SK-N-SH treated with all-trans-retinoic acid at 6 μM for 48 hours (cell line): Measurements from ENCODE around the gene GEN1.

Experiments used
- ATAC-seq: fragments of 200-7000 bp; cut with Tn5 transposase; 3 replicates; pipeline ENCODE4 v1.9.1; 2020; ENCODE audit warnings: mild to moderate bottlenecking, moderate library complexity
- ARNTL ChIP-seq: fragments of 450-650 bp; formaldehyde crosslinking; IDR thresholded peaks from 2 replicates; pipeline ENCODE4 v1.5.0; 2020; ENCODE audit warnings: low read depth, mild to moderate bottlenecking, moderate library complexity, borderline replicate concordance
- CSDC2 ChIP-seq: fragments of 250-450 bp; sonication (Bioruptor Pico); IDR thresholded peaks from 2 replicates; pipeline ENCODE4 v1.5.0; 2020; ENCODE audit warnings: mild to moderate bottlenecking, moderate library complexity
- CSRNP3 ChIP-seq: fragments of 250-450 bp; sonication (Bioruptor Pico); IDR thresholded peaks from 2 replicates; pipeline ENCODE4 v1.5.1; 2021; ENCODE audit warnings: mild to moderate bottlenecking, moderate library complexity
- ESRRG ChIP-seq: fragments of 250-450 bp; sonication (Bioruptor Pico); IDR thresholded peaks from 2 replicates; pipeline ENCODE4 v1.6.1; 2021; ENCODE audit warnings: mild to moderate bottlenecking
- GLIS3 ChIP-seq: fragments of 250-450 bp; sonication (Bioruptor Pico); IDR thresholded peaks from 2 replicates; pipeline ENCODE4 v1.5.0; 2020; ENCODE audit warnings: mild to moderate bottlenecking, moderate library complexity
- ISL1 ChIP-seq: fragments of 250-450 bp; sonication (Bioruptor Pico); IDR thresholded peaks from 2 replicates; pipeline ENCODE4 v2.1.2; 2022; ENCODE audit warnings: mild to moderate bottlenecking, moderate library complexity
- OSR1 ChIP-seq: fragments of 250-450 bp; sonication (Bioruptor Pico); IDR thresholded peaks from 2 replicates; pipeline ENCODE4 v1.8.0; 2022; ENCODE audit warnings: moderate library complexity, mild to moderate bottlenecking, inconsistent platforms
- PATZ1 ChIP-seq: fragments of 250-450 bp; sonication (Bioruptor Pico); IDR thresholded peaks from 2 replicates; pipeline ENCODE4 v1.8.0; 2020; ENCODE audit warnings: mild to moderate bottlenecking, moderate library complexity, borderline replicate concordance
- POU6F1 ChIP-seq: fragments of 250-450 bp; sonication (Bioruptor Pico); IDR thresholded peaks from 2 replicates; pipeline ENCODE4 v1.8.0; 2021; ENCODE audit warnings: low read depth, mild to moderate bottlenecking, moderate library complexity, borderline replicate concordance
- RARB ChIP-seq: fragments of 250-450 bp; sonication (Bioruptor Pico); IDR thresholded peaks from 2 replicates; pipeline ENCODE4 v1.8.0; 2021; ENCODE audit warnings: mild to moderate bottlenecking, moderate library complexity
- SNAI2 ChIP-seq: fragments of 250-450 bp; sonication (Bioruptor Pico); IDR thresholded peaks from 2 replicates; pipeline ENCODE4 v1.5.0; 2020; ENCODE audit warnings: mild to moderate bottlenecking, moderate library complexity
- TCF4 ChIP-seq: fragments of 250-450 bp; sonication (Bioruptor Pico); IDR thresholded peaks from 2 replicates; pipeline ENCODE4 v1.8.0; 2021; ENCODE audit warnings: mild to moderate bottlenecking, moderate library complexity, borderline replicate concordance
- TOX ChIP-seq: fragments of 250-450 bp; sonication (Bioruptor Pico); IDR thresholded peaks from 2 replicates; pipeline ENCODE4 v1.8.0; 2021; ENCODE audit warnings: mild to moderate bottlenecking, moderate library complexity, borderline replicate concordance
- TSHZ2 ChIP-seq: fragments of 250-450 bp; sonication (Bioruptor Pico); IDR thresholded peaks from 2 replicates; pipeline ENCODE4 v1.5.0; 2020; ENCODE audit warnings: mild to moderate bottlenecking, moderate library complexity
- ZC3H10 ChIP-seq: fragments of 250-450 bp; sonication (Bioruptor Pico); IDR thresholded peaks from 2 replicates; pipeline ENCODE4 v1.5.1; 2021; ENCODE audit warnings: mild to moderate bottlenecking, moderate library complexity
- ZFP3 ChIP-seq: fragments of 250-450 bp; sonication (Bioruptor Pico); IDR thresholded peaks from 2 replicates; pipeline ENCODE4 v1.5.0; 2020; ENCODE audit warnings: mild to moderate bottlenecking, moderate library complexity
- ZFP30 ChIP-seq: fragments of 450-650 bp; formaldehyde crosslinking; IDR thresholded peaks from 2 replicates; pipeline ENCODE4 v1.5.0; 2022; ENCODE audit warnings: mild to moderate bottlenecking, moderate library complexity
- ZNF565 ChIP-seq: fragments of 450-650 bp; formaldehyde crosslinking; conservative IDR thresholded peaks from 2 replicates; pipeline ENCODE4 v1.5.0; 2020; ENCODE audit warnings: low read depth, mild to moderate bottlenecking, moderate library complexity
- ZNF70 ChIP-seq: fragments of 450-650 bp; formaldehyde crosslinking; IDR thresholded peaks from 2 replicates; pipeline ENCODE4 v1.5.0; 2020; ENCODE audit warnings: mild to moderate bottlenecking, moderate library complexity
- ZNF8 ChIP-seq: fragments of 450-650 bp; formaldehyde crosslinking; IDR thresholded peaks from 2 replicates; pipeline ENCODE4 v1.5.0; 2020; ENCODE audit warnings: mild to moderate bottlenecking, moderate library complexity

GEN1 gene

GRCh38 chr2:17756668-17757067 lies 2.7 kb downstream of the GEN1 start:
- ATAC-seq: no peak
- TF ChIP-seq TOX (CRISPR knock-in tag) (no peak), SNAI2 (CRISPR knock-in tag) (no peak), TCF4 (CRISPR knock-in tag) (no peak), ZNF8 (no peak), GLIS3 (no peak), POU6F1 (CRISPR knock-in tag) (no peak), ISL1 (CRISPR knock-in tag) (no peak), CSRNP3 (CRISPR knock-in tag) (no peak), OSR1 (CRISPR knock-in tag) (no peak), ZNF70 (CRISPR knock-in tag) (no peak), ZNF565 (CRISPR knock-in tag) (no peak), CSDC2 (no peak), ZFP3 (CRISPR knock-in tag) (no peak), PATZ1 (CRISPR knock-in tag) (no peak), TSHZ2 (CRISPR knock-in tag) (no peak)

- TF ChIP-seq ZFP30 (no peak), TOX (CRISPR knock-in tag) (no peak), ZC3H10 (CRISPR knock-in tag) (no peak), ZNF565 (CRISPR knock-in tag) (no peak), ISL1 (CRISPR knock-in tag) (no peak), TCF4 (CRISPR knock-in tag) (no peak), ZNF70 (CRISPR knock-in tag) (no peak), RARB (no peak), ZFP3 (CRISPR knock-in tag) (no peak), ZNF8 (no peak), CSDC2 (no peak), POU6F1 (CRISPR knock-in tag) (no peak), ESRRG (CRISPR knock-in tag) (no peak)
- peak; percentile 3; the same call in 1 of the 3 replicates for ATAC-seq
These were observed 3.4 kb downstream of the GEN1 start for GRCh38 chr2:17757321-17757720.

GRCh38 chr2:17758118-17758517 lies 4.2 kb downstream of the GEN1 start:
- no peak for ATAC-seq
- TF ChIP-seq ZNF70 (CRISPR knock-in tag) (no peak), ISL1 (CRISPR knock-in tag) (peak; percentile 63), TCF4 (CRISPR knock-in tag) (no peak), ZC3H10 (CRISPR knock-in tag) (no peak), ZFP30 (no peak), PATZ1 (CRISPR knock-in tag) (0 out of 2 replicates have a peak, but pooled peaks have one; percentile 38), ARNTL (CRISPR knock-in tag) (no peak), SNAI2 (CRISPR knock-in tag) (no peak)
